ENCODE results near the gene PARL. TPM values are rescaled to one million over a fixed set of nuclear protein-coding genes. Genes with fewer than 3 reads are reported as not detected.

The PARL gene
- total and polyA plus RNA-seq, 2 of the 13 experiments (the other 11 are each of a cell fraction or from before 2014, with no cell fraction given) = 46.3 to 58.6 TPM

DNA sequence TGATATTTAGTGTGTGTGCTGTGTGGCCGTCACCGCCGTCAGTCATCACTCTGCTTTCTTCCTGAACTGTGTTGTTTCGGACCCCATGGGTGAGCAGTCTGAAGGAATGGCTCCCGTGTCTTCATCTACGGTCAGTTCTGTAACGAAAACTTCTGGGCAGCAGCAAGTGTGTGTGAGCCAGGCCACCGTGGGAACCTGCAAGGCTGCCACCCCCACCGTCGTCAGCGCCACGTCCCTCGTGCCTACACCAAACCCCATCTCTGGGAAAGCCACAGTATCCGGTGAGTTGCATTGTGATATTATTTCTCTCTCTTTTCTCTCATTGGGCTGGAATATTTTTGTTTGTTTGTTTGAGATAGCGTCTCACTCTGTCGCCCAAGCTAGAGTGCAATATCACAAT, 94.0 kb downstream of the PARL start:
- WGBS (ENCODE audit: low lambda C conversion rate) = 97% methylated on average over 16 of the region's 16 CpGs
- no peak overlapping the region for H3K9ac ChIP-seq (ENCODE audit: insufficient read depth, low read depth, low read length)
- no peak for DNase-seq (ENCODE audit: low spot score)
- H4K20me1 ChIP-seq (ENCODE audit: insufficient read depth, low read length) = no peaks in the 10 kb centered on the region
- in situ Hi-C loops (cut with HindIII; ENCODE audit: extremely low pct_ligation_motif_present, low pct_unique_long_range_greater_than_20kb) = no loop called here
- no peak overlapping the region for H3K27ac ChIP-seq (ENCODE audit: extremely low read length, insufficient read depth, low read length)
- POLR2A ChIA-PET = no interaction called here
- H3K4me1 ChIP-seq (ENCODE audit: insufficient read depth, low read length) = no peaks in the 10 kb centered on the region
- CTCF ChIA-PET (ENCODE audit: low intra/inter-chr PET ratio, low total read pairs) = no interaction called here
- no TSS peak for BruUV-seq (replicated peaks)
- no peak for ATAC-seq
- intact Hi-C loops (cut with micrococcal nuclease; ENCODE audit: unreplicated experiment) = no loop called here
- no peak overlapping the region for H3K4me3 ChIP-seq (replicated peaks in 1 of 3; ENCODE audit: insufficient read depth in 1 of 3, low read depth in 2 of 3, low read length in 3 of 3)
- H3K27me3 ChIP-seq (ENCODE audit: control insufficient read depth in 1 of 2, insufficient read depth in 2 of 2, low read length in 2 of 2) = no peaks in the 10 kb centered on the region; a peak in 1 of 5 replicates
- no peaks in the 10 kb centered on the region for H3K79me2 ChIP-seq (ENCODE audit: insufficient read depth, low read length)
- H3K36me3 ChIP-seq (replicated peaks in 1 of 2; ENCODE audit: control insufficient read depth in 1 of 2, insufficient read depth in 2 of 2, low read length in 2 of 2) = peaks cover 20 to 67% of the 10 kb centered on the region in 2 experiments
- no peak for FAIRE-seq
- TF ChIP-seq ZNF724P (CRISPR knock-in tag; IDR thresholded peaks at IDR 0.05; ENCODE audit: borderline replicate concordance) (no peak), XRCC5 (optimal IDR thresholded peaks at IDR 0.05; ENCODE audit: low read length) (no peak), ZNF3 (CRISPR knock-in tag; IDR thresholded peaks at IDR 0.05) (no peak), SAFB2 (CRISPR knock-in tag; IDR thresholded peaks at IDR 0.05; ENCODE audit: borderline replicate concordance, low read depth) (no peak), IRX3 (CRISPR knock-in tag; IDR thresholded peaks at IDR 0.05; ENCODE audit: borderline replicate concordance, low read depth) (no peak), ZNF331 (CRISPR knock-in tag; IDR thresholded peaks at IDR 0.05) (no peak), KAT8 (CRISPR knock-in tag; IDR thresholded peaks at IDR 0.05) (no peak), ZFX (CRISPR knock-in tag; IDR thresholded peaks at IDR 0.05; ENCODE audit: low read depth) (no peak), ZNF205 (CRISPR knock-in tag; IDR thresholded peaks at IDR 0.05) (no peak), POLR2G (IDR thresholded peaks at IDR 0.05; ENCODE audit: low read depth, low read length) (no peak), PHF8 (CRISPR knock-in tag; IDR thresholded peaks at IDR 0.05) (no peak), TAF15 (IDR thresholded peaks at IDR 0.05; ENCODE audit: low read depth, low read length, poor library complexity, severe bottlenecking) (no peak), ZNF263 (CRISPR knock-in tag; IDR thresholded peaks at IDR 0.05) (no peak), TSC22D2 (CRISPR knock-in tag; IDR thresholded peaks at IDR 0.05; ENCODE audit: borderline replicate concordance) (no peak), MEIS1 (CRISPR knock-in tag; IDR thresholded peaks at IDR 0.05; ENCODE audit: borderline replicate concordance) (no peak)
- TF ChIP-seq, protein P1, sequence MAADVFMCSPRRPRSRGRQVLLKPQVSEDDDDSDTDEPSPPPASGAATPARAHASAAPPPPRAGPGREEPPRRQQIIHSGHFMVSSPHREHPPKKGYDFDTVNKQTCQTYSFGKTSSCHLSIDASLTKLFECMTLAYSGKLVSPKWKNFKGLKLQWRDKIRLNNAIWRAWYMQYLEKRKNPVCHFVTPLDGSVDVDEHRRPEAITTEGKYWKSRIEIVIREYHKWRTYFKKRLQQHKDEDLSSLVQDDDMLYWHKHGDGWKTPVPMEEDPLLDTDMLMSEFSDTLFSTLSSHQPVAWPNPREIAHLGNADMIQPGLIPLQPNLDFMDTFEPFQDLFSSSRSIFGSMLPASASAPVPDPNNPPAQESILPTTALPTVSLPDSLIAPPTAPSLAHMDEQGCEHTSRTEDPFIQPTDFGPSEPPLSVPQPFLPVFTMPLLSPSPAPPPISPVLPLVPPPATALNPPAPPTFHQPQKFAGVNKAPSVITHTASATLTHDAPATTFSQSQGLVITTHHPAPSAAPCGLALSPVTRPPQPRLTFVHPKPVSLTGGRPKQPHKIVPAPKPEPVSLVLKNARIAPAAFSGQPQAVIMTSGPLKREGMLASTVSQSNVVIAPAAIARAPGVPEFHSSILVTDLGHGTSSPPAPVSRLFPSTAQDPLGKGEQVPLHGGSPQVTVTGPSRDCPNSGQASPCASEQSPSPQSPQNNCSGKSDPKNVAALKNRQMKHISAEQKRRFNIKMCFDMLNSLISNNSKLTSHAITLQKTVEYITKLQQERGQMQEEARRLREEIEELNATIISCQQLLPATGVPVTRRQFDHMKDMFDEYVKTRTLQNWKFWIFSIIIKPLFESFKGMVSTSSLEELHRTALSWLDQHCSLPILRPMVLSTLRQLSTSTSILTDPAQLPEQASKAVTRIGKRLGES (CRISPR knock-in tag; IDR thresholded peaks at IDR 0.05; ENCODE audit: borderline replicate concordance) = no peak
- TF ChIP-seq, protein P2, sequence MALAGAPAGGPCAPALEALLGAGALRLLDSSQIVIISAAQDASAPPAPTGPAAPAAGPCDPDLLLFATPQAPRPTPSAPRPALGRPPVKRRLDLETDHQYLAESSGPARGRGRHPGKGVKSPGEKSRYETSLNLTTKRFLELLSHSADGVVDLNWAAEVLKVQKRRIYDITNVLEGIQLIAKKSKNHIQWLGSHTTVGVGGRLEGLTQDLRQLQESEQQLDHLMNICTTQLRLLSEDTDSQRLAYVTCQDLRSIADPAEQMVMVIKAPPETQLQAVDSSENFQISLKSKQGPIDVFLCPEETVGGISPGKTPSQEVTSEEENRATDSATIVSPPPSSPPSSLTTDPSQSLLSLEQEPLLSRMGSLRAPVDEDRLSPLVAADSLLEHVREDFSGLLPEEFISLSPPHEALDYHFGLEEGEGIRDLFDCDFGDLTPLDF (CRISPR knock-in tag; IDR thresholded peaks at IDR 0.05) = no peak
- TF ChIP-seq, protein P3, sequence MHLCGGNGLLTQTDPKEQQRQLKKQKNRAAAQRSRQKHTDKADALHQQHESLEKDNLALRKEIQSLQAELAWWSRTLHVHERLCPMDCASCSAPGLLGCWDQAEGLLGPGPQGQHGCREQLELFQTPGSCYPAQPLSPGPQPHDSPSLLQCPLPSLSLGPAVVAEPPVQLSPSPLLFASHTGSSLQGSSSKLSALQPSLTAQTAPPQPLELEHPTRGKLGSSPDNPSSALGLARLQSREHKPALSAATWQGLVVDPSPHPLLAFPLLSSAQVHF (CRISPR knock-in tag; IDR thresholded peaks at IDR 0.05) = no peak
- TF ChIP-seq, protein P4, sequence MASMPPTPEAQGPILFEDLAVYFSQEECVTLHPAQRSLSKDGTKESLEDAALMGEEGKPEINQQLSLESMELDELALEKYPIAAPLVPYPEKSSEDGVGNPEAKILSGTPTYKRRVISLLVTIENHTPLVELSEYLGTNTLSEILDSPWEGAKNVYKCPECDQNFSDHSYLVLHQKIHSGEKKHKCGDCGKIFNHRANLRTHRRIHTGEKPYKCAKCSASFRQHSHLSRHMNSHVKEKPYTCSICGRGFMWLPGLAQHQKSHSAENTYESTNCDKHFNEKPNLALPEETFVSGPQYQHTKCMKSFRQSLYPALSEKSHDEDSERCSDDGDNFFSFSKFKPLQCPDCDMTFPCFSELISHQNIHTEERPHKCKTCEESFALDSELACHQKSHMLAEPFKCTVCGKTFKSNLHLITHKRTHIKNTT (CRISPR knock-in tag; IDR thresholded peaks at IDR 0.05) = no peak
- no peak overlapping the region for H2AFZ ChIP-seq (ENCODE audit: low read length)
- H3K4me2 ChIP-seq (ENCODE audit: low read depth, low read length) = no peak overlapping the region
- H3K9me3 ChIP-seq (ENCODE audit: low read length) = no peaks in the 10 kb centered on the region

Measured in HepG2 (cell line).